Loucy (cell line): Measurements from ENCODE around the gene RPLP1.

ENCODE experiments used
- H2AFZ ChIP-seq: fragments of 200-600 bp; sonication (generic); 2 replicates; pipeline ENCODE4 v1.6.0; 2016; ENCODE audit warnings: antibody characterized with exemption, mild to moderate bottlenecking, low read length, moderate library complexity
- H3F3A ChIP-seq: fragments of 200-600 bp; 2 replicates; pipeline ENCODE4 v1.6.0; 2016; ENCODE audit warnings: antibody characterized with exemption, low read depth, mild to moderate bottlenecking
- H3K27me3 ChIP-seq: fragments of 200-600 bp; sonication (generic); 2 replicates; pipeline ENCODE4 v1.6.1; 2014; ENCODE audit warnings: low read length, mild to moderate bottlenecking; ENCODE audit not compliant: insufficient read depth, poor library complexity, severe bottlenecking
- H3K36me3 ChIP-seq: fragments of 200-600 bp; sonication (generic); 2 replicates; pipeline ENCODE4 v1.6.1; 2016; ENCODE audit warnings: low read length; ENCODE audit not compliant: insufficient read depth
- H3K4me1 ChIP-seq: fragments of 200-600 bp; sonication (generic); 2 replicates; pipeline ENCODE4 v1.5.1; 2014; ENCODE audit warnings: low read length, mild to moderate bottlenecking; ENCODE audit not compliant: insufficient read depth, poor library complexity, severe bottlenecking
- H3K4me2 ChIP-seq: fragments of 200-600 bp; sonication (generic); 2 replicates; pipeline ENCODE4 v1.6.0; 2014; ENCODE audit warnings: antibody characterized with exemption, low read length, low read depth, mild to moderate bottlenecking; ENCODE audit not compliant: poor library complexity, severe bottlenecking
- H3K4me3 ChIP-seq: fragments of 200-600 bp; sonication (generic); 2 replicates; pipeline ENCODE4 v1.5.1; 2014; ENCODE audit warnings: low read length, mild to moderate bottlenecking, mixed read lengths; ENCODE audit not compliant: poor library complexity, severe bottlenecking
- H3K79me2 ChIP-seq: fragments of 200-600 bp; sonication (generic); 2 replicates; pipeline ENCODE4 v1.6.1; 2014; ENCODE audit warnings: low read length; ENCODE audit not compliant: insufficient read depth
- H3K9ac ChIP-seq: fragments of 200-600 bp; sonication (generic); 2 replicates; pipeline ENCODE4 v1.6.0; 2014; ENCODE audit warnings: mild to moderate bottlenecking, low read depth, low read length, moderate library complexity; ENCODE audit not compliant: poor library complexity, severe bottlenecking
- H3K9me2 ChIP-seq: fragments of 200-600 bp; sonication (generic); replicated peaks from 2 replicates; pipeline ENCODE4 v1.6.1; 2016; ENCODE audit warnings: low read depth, low read length, mixed read lengths
- H3K9me3 ChIP-seq: fragments of 200-600 bp; sonication (generic); 2 replicates; pipeline ENCODE4 v1.6.1; 2014; ENCODE audit warnings: mild to moderate bottlenecking, antibody characterized with exemption, low read length, low read depth; ENCODE audit not compliant: insufficient read depth
- H4K20me1 ChIP-seq: fragments of 200-600 bp; sonication (generic); 2 replicates; pipeline ENCODE4 v1.6.0; 2014; ENCODE audit warnings: antibody characterized with exemption, low read length, mild to moderate bottlenecking; ENCODE audit not compliant: insufficient read depth, poor library complexity, severe bottlenecking
- EZH2phosphoT487 ChIP-seq: fragments of 200-600 bp; IDR thresholded peaks from 2 replicates; pipeline ENCODE4 v1.6.1; 2018; ENCODE audit warnings: antibody characterized with exemption, mild to moderate bottlenecking, moderate library complexity, borderline replicate concordance
- TF ChIP-seq, protein P1 (sequence below): fragments of 200-600 bp; sonication (generic); conservative IDR thresholded peaks from 2 replicates; pipeline ENCODE4 v1.5.1; 2014; ENCODE audit warnings: mild to moderate bottlenecking, antibody characterized with exemption, low read length

RPLP1 gene

DNA sequence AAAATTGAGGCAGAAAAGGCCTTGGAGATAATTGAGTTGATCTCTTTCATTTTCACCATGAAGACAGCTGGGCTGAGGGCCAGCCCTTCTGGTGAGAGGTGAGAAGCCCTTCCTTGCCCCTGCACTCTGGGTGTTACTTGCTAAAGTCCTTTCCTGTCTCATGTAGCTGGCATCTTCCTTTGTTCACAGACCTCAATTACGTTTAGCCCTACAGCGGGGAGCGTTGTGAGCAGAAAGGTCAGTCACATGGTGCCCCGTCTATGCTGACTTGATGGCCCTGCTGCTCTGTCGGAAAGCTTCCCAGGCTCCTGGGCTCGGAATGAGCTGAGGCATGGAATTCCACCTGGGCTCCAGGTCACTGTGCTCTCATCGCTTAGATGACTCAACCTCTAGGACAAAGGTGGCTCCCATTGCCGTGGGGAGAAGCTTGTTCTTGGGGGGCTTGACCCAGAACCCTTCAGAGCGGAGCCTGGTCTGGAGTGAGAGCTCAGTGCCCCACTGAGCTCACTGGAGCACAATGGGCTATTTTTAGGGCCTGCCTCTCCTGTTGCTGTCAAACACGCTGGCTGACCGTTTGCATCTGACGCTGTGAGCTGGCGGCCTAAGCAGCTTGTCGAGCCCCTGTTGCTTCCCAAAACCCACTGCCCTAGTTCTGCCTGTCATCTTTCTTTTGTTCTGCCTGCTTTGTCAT, 47.0 kb downstream of the RPLP1 start:
- Histone ChIP-seq H3F3A (no peaks in the 10 kb centered on the region), H3K9ac (no peak overlapping the region), H3K79me2 (no peaks in the 10 kb centered on the region), H3K4me1 (peaks cover 10% of the 10 kb centered on the region), H3K27me3 (no peaks in the 10 kb centered on the region), H3K36me3 (no peaks in the 10 kb centered on the region), H3K9me3 (no peaks in the 10 kb centered on the region), H3K9me2 (no peaks in the 10 kb centered on the region), H2AFZ (no peak overlapping the region), H4K20me1 (no peaks in the 10 kb centered on the region), H3K4me3 (no peak overlapping the region), H3K4me2 (no peak overlapping the region)
- TF ChIP-seq EZH2phosphoT487, result no peak
- TF ChIP-seq, protein P1, sequence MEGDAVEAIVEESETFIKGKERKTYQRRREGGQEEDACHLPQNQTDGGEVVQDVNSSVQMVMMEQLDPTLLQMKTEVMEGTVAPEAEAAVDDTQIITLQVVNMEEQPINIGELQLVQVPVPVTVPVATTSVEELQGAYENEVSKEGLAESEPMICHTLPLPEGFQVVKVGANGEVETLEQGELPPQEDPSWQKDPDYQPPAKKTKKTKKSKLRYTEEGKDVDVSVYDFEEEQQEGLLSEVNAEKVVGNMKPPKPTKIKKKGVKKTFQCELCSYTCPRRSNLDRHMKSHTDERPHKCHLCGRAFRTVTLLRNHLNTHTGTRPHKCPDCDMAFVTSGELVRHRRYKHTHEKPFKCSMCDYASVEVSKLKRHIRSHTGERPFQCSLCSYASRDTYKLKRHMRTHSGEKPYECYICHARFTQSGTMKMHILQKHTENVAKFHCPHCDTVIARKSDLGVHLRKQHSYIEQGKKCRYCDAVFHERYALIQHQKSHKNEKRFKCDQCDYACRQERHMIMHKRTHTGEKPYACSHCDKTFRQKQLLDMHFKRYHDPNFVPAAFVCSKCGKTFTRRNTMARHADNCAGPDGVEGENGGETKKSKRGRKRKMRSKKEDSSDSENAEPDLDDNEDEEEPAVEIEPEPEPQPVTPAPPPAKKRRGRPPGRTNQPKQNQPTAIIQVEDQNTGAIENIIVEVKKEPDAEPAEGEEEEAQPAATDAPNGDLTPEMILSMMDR, result no peak

DNA sequence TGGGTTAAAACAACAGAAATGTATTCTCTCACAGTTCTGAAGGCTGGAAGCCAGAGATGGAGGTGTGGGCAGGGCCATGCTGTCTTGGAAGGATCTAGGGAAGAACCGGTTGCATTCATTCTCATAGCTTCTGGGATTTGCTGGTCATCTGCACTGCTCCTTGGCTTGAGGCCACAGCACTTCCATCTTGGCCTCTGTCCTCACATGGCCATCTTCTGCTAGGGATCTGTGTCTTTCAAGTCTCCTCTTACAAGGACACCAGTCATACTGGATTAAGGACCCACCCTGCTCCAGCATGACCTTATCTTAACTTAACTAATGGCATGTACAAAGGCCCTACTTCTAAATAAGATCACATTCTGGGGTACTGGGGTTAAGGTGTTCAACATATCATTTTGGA, 47.7 kb downstream of the RPLP1 start:
- no peaks in the 10 kb centered on the region for H3F3A ChIP-seq
- H3K4me3 ChIP-seq, result no peak overlapping the region
- no peak overlapping the region for H3K4me2 ChIP-seq
- H3K79me2 ChIP-seq, result no peaks in the 10 kb centered on the region
- no peaks in the 10 kb centered on the region for H3K27me3 ChIP-seq
- no peaks in the 10 kb centered on the region for H3K9me3 ChIP-seq
- no peak overlapping the region for H2AFZ ChIP-seq
- H3K9me2 ChIP-seq, result no peaks in the 10 kb centered on the region
- H3K9ac ChIP-seq, result no peak overlapping the region
- no peaks in the 10 kb centered on the region for H3K36me3 ChIP-seq
- peaks cover 10% of the 10 kb centered on the region for H3K4me1 ChIP-seq
- H4K20me1 ChIP-seq, result no peaks in the 10 kb centered on the region
- TF ChIP-seq EZH2phosphoT487, result no peak
- TF ChIP-seq, protein P1, result no peak

DNA sequence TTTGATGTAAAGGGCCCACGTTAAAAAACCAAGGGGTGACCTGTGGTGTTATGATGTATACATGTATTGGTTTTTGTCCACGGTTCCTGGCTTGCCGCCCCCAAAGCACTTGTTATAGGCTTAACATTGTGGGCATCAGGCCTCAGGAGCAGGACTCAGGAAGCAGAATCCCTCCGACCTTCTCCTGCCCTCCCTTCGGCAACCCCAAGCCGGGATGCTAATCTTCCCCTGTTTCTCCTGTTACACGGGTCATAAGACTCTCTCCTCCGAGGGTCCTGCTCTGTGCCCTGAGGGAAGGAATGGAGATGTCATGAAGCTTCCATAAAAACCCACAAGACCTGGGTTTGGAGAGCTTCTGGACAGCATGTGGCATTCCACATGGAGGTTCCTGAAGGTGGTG, 48.8 kb downstream of the RPLP1 start:
- Histone ChIP-seq H3F3A (no peaks in the 10 kb centered on the region), H3K4me2 (no peak overlapping the region), H3K36me3 (no peaks in the 10 kb centered on the region), H3K4me1 (peaks cover 10% of the 10 kb centered on the region), H3K4me3 (no peak overlapping the region), H3K9me2 (no peaks in the 10 kb centered on the region), H3K27me3 (no peaks in the 10 kb centered on the region), H3K79me2 (no peaks in the 10 kb centered on the region), H2AFZ (no peak overlapping the region), H3K9ac (no peak overlapping the region), H3K9me3 (no peaks in the 10 kb centered on the region), H4K20me1 (no peaks in the 10 kb centered on the region)
- TF ChIP-seq, protein P1, result no peak
- no peak for TF ChIP-seq EZH2phosphoT487
